Stimulated activated CD8-positive, alpha-beta memory T cell treated with anti-CD3 and anti-CD28 coated beads, Interleukin-4, amount 100 ng/mL, for 48 hours (primary cell): ENCODE measurements around the gene SRRM4.
"Not testable (repeated sequence)": the region's sequence is repeated elsewhere in the genome, so short reads cannot be mapped to it uniquely, and the experiment has no call there.

ENCODE experiments used
- DNase-seq: peaks from one replicate; pipeline ENCODE4 v3.0.0-alpha.2; 2020

SRRM4 gene

GRCh38 chr12:119071638-119072231, 90.4 kb downstream of the SRRM4 start:
- no peak for DNase-seq

GRCh38 chr12:119072440-119072839, 91.1 kb downstream of the SRRM4 start:
- DNase-seq, result no peak

- no peak for DNase-seq
Measured at GRCh38 chr12:119075222-119075787, 94.0 kb downstream of the SRRM4 start.

- DNase-seq, result no peak
Measured at GRCh38 chr12:119075918-119076317, 94.6 kb downstream of the SRRM4 start.

GRCh38 chr12:119079530-119079929, 98.2 kb downstream of the SRRM4 start:
- DNase-seq, result no peak

DNA sequence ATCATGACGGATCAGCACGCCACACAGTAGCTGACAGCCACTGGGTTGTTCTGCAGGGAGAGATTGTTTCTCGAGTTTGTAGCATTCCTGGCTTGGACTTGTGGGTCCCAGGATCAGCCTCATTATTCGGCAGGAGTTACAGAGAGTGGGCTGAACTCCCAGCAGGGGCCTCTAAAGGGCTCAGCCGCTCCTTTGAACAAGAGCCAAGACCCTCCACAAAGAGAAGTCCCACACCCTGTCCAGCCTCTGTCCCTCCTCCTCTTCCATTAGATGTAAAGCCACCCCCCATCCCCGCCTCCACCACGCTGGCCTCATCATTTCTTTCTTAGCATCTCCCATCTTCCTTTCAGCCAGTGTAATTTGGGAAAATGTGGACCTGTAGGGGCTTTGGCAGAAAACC, 100.7 kb downstream of the SRRM4 start:
- no peak for DNase-seq

GRCh38 chr12:119082496-119082895, 101.2 kb downstream of the SRRM4 start:
- no peak for DNase-seq

- no peak for DNase-seq
Measured at GRCh38 chr12:119088685-119089379, 107.5 kb downstream of the SRRM4 start.

- no peak for DNase-seq
Measured at GRCh38 chr12:119089380-119090013, 108.2 kb downstream of the SRRM4 start.

DNA sequence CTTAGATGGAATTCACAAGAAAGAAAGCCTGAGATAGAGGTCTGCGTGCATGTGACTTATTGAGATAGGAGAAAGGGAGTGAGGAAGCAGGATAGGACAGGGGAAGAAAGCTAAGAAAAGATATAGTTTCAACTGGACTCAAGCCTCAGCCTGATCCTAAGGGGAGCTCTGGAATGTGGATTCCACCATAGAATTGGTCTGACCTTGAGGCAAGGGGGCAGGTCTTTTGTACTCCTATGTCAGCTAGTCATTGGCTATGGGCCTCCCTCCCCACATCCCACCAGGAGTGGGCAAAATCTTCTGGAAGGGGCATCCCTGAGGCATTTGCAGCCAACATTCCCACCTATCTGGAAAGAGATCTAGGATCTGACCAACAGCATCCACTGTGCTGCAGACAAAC, 108.9 kb downstream of the SRRM4 start:
- DNase-seq, result no peak

- no peak for DNase-seq
Measured at GRCh38 chr12:119090865-119091264, 109.5 kb downstream of the SRRM4 start.

- no peak for DNase-seq
Measured at GRCh38 chr12:119096429-119097202, 115.3 kb downstream of the SRRM4 start.

- DNase-seq, result no peak
Measured at GRCh38 chr12:119100933-119101332, 119.6 kb downstream of the SRRM4 start.

DNA sequence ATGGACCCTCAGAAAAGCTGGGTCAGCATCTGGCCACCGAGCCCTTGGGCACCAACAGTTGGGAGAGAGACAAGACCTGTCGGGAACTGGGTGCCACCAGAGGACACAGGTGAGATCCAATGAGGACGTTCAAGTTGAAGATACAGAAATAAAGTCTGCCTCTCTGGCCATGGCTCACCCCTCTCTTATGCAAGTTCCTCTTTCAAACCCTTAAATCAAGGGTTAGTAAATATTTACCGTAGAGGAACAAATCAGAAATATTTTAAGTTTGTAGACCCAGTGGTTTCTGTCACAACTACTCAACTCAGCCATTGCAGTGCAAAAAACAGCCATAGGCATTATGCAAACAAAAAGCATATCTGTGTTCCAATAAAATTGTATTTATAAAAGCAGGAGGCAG, 120.9 kb downstream of the SRRM4 start:
- no peak for DNase-seq

GRCh38 chr12:119102714-119103113, 121.4 kb downstream of the SRRM4 start:
- no peak for DNase-seq

GRCh38 chr12:119104969-119105368, 123.6 kb downstream of the SRRM4 start:
- not testable (repeated sequence) for DNase-seq

DNA sequence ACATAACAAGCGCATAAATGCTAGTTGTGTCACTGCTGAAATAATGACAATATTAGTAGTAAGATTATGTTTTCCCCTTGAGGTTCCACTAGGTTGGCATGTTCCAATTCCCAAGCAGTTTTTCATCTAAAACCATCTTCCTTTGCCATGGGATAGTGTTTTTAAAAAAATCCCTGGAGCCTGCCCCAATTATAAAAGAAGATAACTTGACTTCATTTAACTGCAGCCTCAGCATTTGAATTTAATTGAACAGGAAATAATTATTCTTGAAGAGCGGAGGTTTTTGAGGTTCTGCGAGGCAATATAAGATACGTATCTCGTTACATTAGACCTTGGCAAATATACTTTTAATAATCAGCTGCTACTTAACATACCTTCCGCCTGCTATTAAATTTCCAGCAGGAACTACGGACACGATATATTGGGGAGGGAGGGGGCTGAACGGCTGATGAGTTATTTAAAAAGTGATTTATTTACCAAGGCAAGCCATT, 132.2 kb downstream of the SRRM4 start:
- no peak for DNase-seq

DNA sequence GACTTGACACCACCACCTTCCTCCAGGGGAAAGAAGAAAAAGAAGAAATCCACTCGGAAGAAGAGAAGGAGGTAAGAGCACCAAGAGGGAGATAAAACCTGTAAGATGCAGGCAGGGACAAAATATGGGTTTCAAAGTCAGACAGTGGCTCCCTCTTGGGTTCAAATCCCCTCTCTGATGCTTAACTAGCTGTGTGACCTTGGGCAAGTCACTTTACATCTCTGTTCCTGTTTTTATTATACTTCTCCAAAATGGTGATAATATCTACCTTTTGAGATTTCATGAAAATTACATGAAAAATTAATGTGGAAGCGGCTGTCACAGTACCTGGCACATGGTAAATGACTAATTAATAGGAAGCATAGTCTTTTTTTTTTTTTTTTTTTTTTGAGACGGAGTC, 133.0 kb downstream of the SRRM4 start:
- DNase-seq, result no peak

DNA sequence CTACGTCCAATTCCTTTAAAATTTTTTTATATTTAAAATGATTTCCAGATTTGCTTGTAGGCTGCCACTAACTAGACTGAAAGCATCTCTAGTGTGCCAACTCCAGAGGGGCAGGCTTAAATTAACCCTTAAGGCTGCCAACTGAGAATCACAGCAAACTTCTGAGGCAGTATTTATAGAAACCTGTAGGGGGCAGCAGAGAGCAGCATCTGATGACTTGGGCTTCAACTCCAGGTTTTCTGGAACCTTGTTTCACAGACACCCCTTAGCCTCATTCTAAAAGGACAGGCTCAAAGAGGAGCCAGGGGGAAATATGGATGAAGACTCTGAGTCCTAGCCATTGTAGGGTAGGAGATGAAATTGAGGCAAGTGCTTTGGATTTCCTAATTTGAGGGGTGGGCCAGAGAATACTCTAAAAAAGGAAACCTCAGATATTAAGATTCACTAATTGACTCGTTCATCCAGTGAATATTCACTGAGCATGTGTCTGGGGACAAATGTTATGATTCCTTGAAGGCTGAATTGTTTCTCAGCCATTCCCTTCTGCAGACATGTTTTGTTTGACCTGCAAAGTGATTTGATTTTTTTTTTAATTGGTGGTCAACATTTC, 134.1 kb downstream of the SRRM4 start:
- peak; percentile 43 for DNase-seq

- no peak for DNase-seq
Measured at GRCh38 chr12:119117936-119118335, 136.6 kb downstream of the SRRM4 start.

- DNase-seq, result no peak
Measured at GRCh38 chr12:119118625-119119024, 137.3 kb downstream of the SRRM4 start.

GRCh38 chr12:119122047-119122446, 140.7 kb downstream of the SRRM4 start:
- no peak for DNase-seq

DNA sequence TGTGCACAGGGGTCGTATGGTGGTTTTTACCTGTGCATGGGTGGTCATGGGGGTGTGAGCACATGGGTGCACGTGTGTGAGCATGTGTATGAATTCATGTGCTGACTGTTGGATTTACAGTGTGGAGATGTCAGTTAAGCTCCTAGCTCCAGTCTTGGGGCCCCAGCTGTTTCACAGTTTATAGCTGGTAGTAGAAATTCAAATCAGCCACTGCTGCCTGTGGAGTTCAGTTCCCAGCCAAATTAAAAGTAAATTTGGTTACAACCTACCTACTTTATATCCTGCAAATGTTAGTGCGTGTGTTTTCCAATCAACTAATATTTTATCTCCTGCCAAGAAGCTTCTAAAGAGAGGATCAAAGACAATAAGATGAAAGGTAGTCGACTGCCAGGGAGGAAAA, 141.4 kb downstream of the SRRM4 start:
- no peak for DNase-seq
